Neutrophil (primary cell): ENCODE data around the gene AKAP6.

ENCODE experiments used
- H3K27ac ChIP-seq: fragments of 200-600 bp; sonication (generic); 2 replicates; pipeline ENCODE4 v1.5.1; 2016; ENCODE audit warnings: mild to moderate bottlenecking, moderate library complexity
- H3K27me3 ChIP-seq: fragments of 200-600 bp; sonication (generic); 2 replicates; pipeline ENCODE4 v1.6.0; 2016; ENCODE audit warnings: mild to moderate bottlenecking
- H3K36me3 ChIP-seq: fragments of 200-600 bp; sonication (generic); 2 replicates; pipeline ENCODE4 v1.5.1; 2017
- H3K4me1 ChIP-seq, 2 experiments: fragments of 200-600 bp in 1 of 2; sonication (generic) in 1 of 2; 1 replicate in 1 of 2; 2 replicates in 1 of 2; pipeline versions ENCODE4 v1.5.1 to v1.6.1; 2013 to 2016; ENCODE audit warnings: low read depth in 1 of 2, low read length in 1 of 2, mild to moderate bottlenecking in 1 of 2, moderate library complexity in 1 of 2; ENCODE audit not compliant: control insufficient read depth in 1 of 2, insufficient read depth in 1 of 2
- H3K4me3 ChIP-seq, 2 experiments: fragments of 200-600 bp in 1 of 2; sonication (generic) in 1 of 2; 1 replicate in 1 of 2; 2 replicates in 1 of 2; pipeline ENCODE4 v1.5.1; 2013 to 2016; ENCODE audit warnings: low read depth in 1 of 2, low read length in 1 of 2, mild to moderate bottlenecking in 1 of 2, moderate library complexity in 1 of 2
- H3K9me3 ChIP-seq: fragments of 200-600 bp; sonication (generic); 2 replicates; pipeline ENCODE4 v1.5.1; 2016
- CTCF ChIP-seq: fragments of 200-600 bp; sonication (generic); IDR thresholded peaks from 2 replicates; pipeline ENCODE4 v1.5.1; 2016; ENCODE audit warnings: antibody characterized with exemption

Gene AKAP6

GRCh38 chr14:32336702-32337101 lies 7.6 kb downstream of the AKAP6 start:
- no peak for TF ChIP-seq CTCF
- H3K27ac ChIP-seq: no peak overlapping the region
- no peaks in the 10 kb centered on the region for H3K4me1 ChIP-seq
- no peaks in the 10 kb centered on the region for H3K27me3 ChIP-seq
- H3K9me3 ChIP-seq: no peaks in the 10 kb centered on the region
- no peaks in the 10 kb centered on the region for H3K36me3 ChIP-seq
- no peak overlapping the region for H3K4me3 ChIP-seq

GRCh38 chr14:32337759-32338158 lies 8.7 kb downstream of the AKAP6 start:
- no peak for TF ChIP-seq CTCF
- Histone ChIP-seq H3K36me3 (no peaks in the 10 kb centered on the region), H3K27ac (no peak overlapping the region), H3K9me3 (no peaks in the 10 kb centered on the region), H3K4me3 (no peak overlapping the region), H3K4me1 (no peaks in the 10 kb centered on the region), H3K27me3 (no peaks in the 10 kb centered on the region)

- Histone ChIP-seq H3K9me3 (no peaks in the 10 kb centered on the region), H3K27ac (no peak overlapping the region), H3K27me3 (no peaks in the 10 kb centered on the region), H3K4me1 (no peaks in the 10 kb centered on the region), H3K4me3 (no peak overlapping the region), H3K36me3 (no peaks in the 10 kb centered on the region)
- TF ChIP-seq CTCF: no peak
These were observed 10.1 kb downstream of the AKAP6 start for GRCh38 chr14:32339188-32339587.

GRCh38 chr14:32341947-32342846 lies 13.1 kb downstream of the AKAP6 start:
- H3K4me1 ChIP-seq: no peaks in the 10 kb centered on the region
- no peaks in the 10 kb centered on the region for H3K9me3 ChIP-seq
- no peak overlapping the region for H3K27ac ChIP-seq
- no peaks in the 10 kb centered on the region for H3K36me3 ChIP-seq
- no peaks in the 10 kb centered on the region for H3K27me3 ChIP-seq
- no peak for TF ChIP-seq CTCF
- H3K4me3 ChIP-seq: no peak overlapping the region

GRCh38 chr14:32342847-32343194 lies 13.7 kb downstream of the AKAP6 start:
- no peak for TF ChIP-seq CTCF
- no peaks in the 10 kb centered on the region for H3K9me3 ChIP-seq
- no peak overlapping the region for H3K4me3 ChIP-seq
- H3K27ac ChIP-seq: no peak overlapping the region
- no peaks in the 10 kb centered on the region for H3K27me3 ChIP-seq
- H3K36me3 ChIP-seq: no peaks in the 10 kb centered on the region
- H3K4me1 ChIP-seq: no peaks in the 10 kb centered on the region
